NCI-H2196 (cell line): ENCODE results near the gene CDC37L1.
A peak's percentile ranks its signal among the peaks of the same experiment; 100 is the strongest.

Experiments
- DNase-seq: peaks from one replicate; lab custom pipeline; 2025; ENCODE audit not compliant: unreplicated experiment; lab: John Stamatoyannopoulos, UW

CDC37L1 gene

GRCh38 chr9:4709380-4709779 lies 30.0 kb downstream of the CDC37L1 start:
- DNase-seq = no peak

- no peak for DNase-seq
Observed at GRCh38 chr9:4713849-4714248, 34.5 kb downstream of the CDC37L1 start.

GRCh38 chr9:4714266-4715016 lies 35.1 kb downstream of the CDC37L1 start:
- DNase-seq = no peak

GRCh38 chr9:4716163-4716562 lies 36.8 kb downstream of the CDC37L1 start:
- no peak for DNase-seq

- no peak for DNase-seq
Observed at GRCh38 chr9:4717815-4718214, 38.4 kb downstream of the CDC37L1 start.

- no peak for DNase-seq
Observed at GRCh38 chr9:4718911-4719310, 39.5 kb downstream of the CDC37L1 start.

- DNase-seq = no peak
Observed at GRCh38 chr9:4721736-4722135, 42.4 kb downstream of the CDC37L1 start.

GRCh38 chr9:4725706-4726442 lies 46.5 kb downstream of the CDC37L1 start:
- no peak for DNase-seq

GRCh38 chr9:4727593-4727992 lies 48.2 kb downstream of the CDC37L1 start:
- DNase-seq = no peak

- DNase-seq = no peak
Observed at GRCh38 chr9:4732890-4733289, 53.5 kb downstream of the CDC37L1 start.

GRCh38 chr9:4734150-4734549 lies 54.8 kb downstream of the CDC37L1 start:
- no peak for DNase-seq

- DNase-seq = no peak
Observed at GRCh38 chr9:4738866-4739586, 59.7 kb downstream of the CDC37L1 start.

GRCh38 chr9:4739587-4740387 lies 60.4 kb downstream of the CDC37L1 start:
- no peak for DNase-seq

- DNase-seq = no peak
Observed at GRCh38 chr9:4740388-4740637, 60.9 kb downstream of the CDC37L1 start.

- peak; percentile 96 for DNase-seq
Observed at GRCh38 chr9:4740638-4741364, 61.4 kb downstream of the CDC37L1 start, which contains the start of gene AK3. TSS of gene AK3 (minus strand) at chr9:4741202. CDS start at chr9:4741087, 115 bp downstream.

GRCh38 chr9:4741365-4742089 lies 62.2 kb downstream of the CDC37L1 start:
- peak; percentile 63 for DNase-seq

- no peak for DNase-seq
Observed at GRCh38 chr9:4742246-4742645, 62.9 kb downstream of the CDC37L1 start.

- DNase-seq = no peak
Observed at GRCh38 chr9:4743131-4743875, 63.9 kb downstream of the CDC37L1 start.
